ELF-1 (cell line): Measurements from ENCODE around the gene GAPVD1.
"Not testable (repeated sequence)": the region's sequence is repeated elsewhere in the genome, so short reads cannot be mapped to it uniquely, and the experiment has no call there.

ENCODE experiments used
- DNase-seq: peaks from one replicate; pipeline ENCODE4 v3.0.0-alpha.2; 2016; ENCODE audit warnings: low read depth, low spot score

Gene GAPVD1

DNA sequence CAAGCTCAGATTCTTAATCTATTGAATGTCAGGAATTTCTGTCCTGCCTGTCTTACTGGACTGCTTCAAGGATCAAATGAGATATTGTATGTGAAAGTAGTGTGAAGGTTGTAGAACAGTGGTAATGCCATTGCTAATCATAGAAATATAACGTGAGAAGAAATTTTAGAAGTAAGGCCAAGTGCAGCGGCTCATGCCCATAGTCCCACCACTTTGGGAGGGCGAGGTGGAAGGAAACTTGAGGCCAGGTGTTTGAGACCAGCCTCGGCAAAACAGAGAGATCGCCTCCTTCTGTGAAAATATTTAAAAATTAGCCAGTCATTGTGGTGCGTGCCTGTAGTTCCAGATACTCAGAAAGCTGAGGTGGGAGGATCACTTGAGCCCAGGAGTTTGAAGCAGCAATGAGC lies 15.4 kb upstream of the GAPVD1 start:
- DNase-seq, result no peak

- DNase-seq, result no peak
Measured at GRCh38 chr9:125254231-125254630, 7.4 kb upstream of the GAPVD1 start.

GRCh38 chr9:125255781-125256391 lies 5.7 kb upstream of the GAPVD1 start:
- no peak for DNase-seq

DNA sequence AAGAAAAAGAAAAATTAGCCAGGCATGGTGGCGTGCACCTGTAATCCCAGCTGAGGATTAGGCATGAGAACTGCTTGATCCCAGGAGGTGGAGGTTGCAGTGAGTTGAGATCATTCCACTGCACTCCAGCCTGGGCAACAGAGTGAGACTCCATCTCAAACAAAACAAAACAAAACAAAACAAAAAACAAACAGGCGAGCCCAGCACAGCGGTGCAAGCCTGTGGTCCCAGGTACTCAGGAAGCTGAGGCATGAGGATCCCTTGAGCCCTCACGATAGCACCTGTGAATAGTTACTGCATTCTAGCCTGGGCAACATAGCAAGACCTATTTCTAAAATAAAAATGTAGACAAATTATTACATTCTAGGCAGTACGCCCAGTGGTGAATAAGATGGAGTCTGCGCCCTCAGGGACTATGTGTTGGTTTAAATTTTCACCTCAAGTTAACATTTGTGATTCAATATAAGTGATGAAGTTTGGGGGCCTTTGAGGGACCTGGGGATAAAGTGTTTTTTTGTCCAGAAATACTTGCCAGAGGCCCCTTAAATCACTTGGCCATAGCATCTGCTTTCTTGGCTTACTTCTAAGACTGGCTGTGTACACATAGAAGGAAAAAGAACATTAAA lies 3.4 kb upstream of the GAPVD1 start:
- DNase-seq, result no peak

DNA sequence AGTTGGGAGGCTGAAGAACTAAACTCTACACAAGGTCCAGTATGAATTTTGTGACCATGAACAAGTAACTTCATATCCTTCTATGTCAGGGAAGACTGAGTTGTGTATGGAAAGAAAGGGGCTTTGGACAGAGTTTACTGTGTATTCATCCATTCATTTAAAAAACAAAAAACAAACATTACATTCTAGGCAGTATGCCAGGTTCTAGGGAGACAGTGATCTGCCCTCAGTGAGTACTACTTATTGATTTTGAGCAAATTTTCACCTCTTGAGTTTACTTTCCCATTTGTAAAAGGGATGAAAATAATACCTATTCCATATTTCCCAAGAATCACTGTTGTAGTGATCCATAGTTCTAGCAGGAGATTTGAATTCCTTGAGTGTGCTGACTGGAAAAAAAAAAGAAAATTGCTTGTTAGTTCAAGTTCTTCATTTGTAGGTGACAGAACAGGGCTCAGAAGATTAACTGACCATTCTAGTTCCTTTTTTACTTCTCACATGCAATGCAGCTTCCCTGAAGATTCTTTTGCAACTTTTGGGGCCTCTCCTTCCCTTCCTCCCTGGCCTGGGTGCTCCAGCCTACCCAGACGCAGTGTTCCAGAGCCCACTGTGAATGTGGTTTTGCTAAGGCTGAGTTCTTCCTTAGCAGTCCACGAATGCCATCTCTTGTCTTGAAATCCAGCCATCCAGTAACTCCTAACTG lies 2.6 kb upstream of the GAPVD1 start:
- no peak for DNase-seq

- DNase-seq, result no peak
Measured at GRCh38 chr9:125260561-125260960, 1.1 kb upstream of the GAPVD1 start.

DNA sequence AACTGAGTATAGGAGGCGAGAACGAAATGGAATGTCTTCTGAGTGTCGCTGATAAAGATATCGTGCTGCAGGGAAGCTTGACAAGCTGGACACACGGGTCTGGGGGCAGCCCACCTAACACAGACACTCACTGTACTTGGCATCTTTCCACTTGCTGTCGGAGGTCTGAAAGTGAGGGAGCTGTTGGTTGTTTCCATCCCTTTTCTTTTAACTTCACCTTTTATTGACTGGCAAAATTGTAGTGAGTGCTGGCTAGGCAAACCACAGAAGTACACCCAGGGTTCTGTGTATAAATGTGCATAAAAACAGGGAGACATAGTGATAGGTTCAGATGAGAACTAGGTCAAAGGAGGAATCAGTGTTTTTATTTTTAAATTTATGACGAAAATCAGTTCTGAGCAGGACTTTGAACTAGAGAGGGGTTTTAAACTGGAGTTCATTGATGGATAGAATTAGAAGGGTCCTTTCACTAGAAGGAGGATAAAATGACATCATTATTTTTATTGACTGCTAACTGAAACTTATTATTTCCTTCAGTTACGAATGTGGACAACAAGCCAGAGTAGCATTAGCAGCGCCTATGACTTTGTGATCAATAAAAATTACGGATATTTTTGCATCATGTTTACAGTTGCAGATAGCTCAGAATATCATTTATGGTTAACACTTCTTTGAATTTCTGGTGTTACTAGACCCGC lies 817 bp downstream of the GAPVD1 start:
- DNase-seq, result no peak

DNA sequence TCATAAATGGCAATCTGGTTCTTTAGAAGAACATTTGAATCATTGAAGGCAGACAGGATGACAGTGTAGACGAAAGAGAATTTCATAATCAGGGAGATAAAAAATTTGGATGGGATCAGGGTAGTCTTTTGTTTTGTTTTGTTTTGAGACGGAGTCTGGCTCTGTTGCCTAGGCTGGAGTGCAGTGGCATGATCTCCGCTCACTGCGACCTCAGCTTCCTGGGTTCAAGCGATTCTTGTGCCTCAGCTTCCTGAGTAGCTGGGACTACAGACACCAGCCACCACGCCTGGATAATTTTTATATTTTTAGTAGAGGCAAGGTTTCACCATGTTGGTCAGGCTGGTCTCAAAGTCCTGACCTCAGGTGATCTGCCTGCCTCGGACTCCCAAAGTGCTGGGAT lies 2.4 kb downstream of the GAPVD1 start:
- not testable (repeated sequence) for DNase-seq

DNA sequence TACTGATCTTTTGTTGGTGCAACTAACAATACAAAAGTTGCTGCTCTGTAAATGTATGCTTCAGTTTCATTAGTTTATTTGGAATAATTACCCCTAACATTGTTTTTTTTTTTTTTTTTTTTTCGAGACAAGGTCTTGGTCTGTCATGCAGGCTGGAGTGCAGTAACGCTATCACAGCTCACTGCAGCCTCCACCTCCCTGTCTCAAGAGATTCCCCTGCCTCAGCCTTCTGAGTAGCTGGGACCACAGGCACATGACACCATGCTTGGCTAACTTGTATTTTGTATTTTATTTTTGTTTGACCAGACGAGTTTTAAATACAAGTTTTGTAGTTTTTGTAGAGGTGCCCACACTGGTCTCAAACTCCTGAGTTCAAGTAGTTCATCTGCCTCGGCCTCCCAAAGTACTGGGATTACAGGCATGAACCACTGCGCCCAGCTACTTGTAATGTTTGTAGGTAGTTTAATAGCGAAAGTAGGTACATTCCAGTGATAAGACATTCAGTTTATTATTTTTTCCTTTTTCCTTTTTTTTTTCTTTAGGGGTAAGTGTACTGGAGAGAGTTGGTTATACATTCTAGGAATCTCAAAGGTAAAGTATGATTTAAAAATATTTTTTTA lies 6.9 kb downstream of the GAPVD1 start:
- DNase-seq, result no peak

GRCh38 chr9:125269014-125269397 lies 7.4 kb downstream of the GAPVD1 start:
- no peak for DNase-seq

DNA sequence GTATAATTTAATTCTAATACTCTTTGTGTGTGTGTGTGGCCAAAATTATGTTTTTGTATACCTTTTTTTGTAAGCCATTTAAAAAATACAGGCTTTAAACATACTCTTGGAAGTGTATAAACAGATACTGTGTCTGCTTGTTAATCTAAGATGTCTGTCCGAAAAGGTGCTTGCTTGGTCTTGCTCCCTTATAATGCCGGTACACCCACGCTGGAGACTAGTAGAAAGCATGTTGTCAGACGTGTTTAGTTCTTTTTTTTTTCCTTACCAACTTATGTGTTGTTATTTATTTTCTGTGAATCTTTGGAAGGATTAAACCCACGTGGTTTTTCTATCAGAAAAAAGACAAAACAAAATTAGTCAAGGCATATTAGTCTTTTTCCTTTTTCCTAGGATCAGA lies 9.5 kb downstream of the GAPVD1 start:
- no peak for DNase-seq

- DNase-seq, result peak; percentile 11
Measured at GRCh38 chr9:125272697-125273096, 11.1 kb downstream of the GAPVD1 start.

DNA sequence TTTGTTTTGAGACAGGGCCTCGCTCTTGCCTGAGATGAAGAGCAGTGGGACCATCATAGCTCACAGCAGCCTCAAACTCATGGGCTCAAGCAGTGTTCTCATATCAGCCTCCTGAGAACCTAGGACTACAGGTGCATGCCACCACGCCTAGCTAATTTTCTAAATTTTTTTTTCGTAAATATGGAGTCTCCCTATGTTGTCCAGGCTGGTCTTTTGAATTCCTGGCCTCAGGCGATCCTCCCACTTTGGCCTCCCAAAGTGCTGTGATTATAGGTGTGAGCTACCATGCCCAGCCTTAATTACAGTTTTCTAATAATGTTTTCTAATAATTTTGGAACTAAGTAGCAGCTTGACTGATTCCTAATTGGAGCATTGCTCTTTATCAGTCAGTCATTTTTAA lies 15.1 kb downstream of the GAPVD1 start:
- no peak for DNase-seq

GRCh38 chr9:125277411-125277810 lies 15.8 kb downstream of the GAPVD1 start:
- DNase-seq, result no peak

DNA sequence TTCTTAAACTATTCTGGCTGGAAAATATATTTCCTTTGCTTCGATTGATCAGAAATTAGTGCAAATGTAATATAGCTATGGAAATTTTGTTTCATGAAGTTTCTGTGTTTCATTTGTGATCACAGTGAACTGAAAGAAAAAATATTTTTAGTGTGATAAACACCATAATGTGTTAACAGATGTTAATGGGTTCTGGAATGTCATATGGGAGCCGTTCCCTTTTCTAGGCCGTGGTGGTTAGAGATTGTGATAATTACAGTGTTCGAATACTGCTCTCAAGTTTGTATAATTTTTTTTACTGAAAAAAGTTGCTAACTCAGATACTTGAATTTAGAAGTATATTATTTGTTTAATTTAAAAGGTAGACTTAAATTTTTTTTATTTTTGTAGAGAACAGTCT lies 19.3 kb downstream of the GAPVD1 start:
- no peak for DNase-seq

DNA sequence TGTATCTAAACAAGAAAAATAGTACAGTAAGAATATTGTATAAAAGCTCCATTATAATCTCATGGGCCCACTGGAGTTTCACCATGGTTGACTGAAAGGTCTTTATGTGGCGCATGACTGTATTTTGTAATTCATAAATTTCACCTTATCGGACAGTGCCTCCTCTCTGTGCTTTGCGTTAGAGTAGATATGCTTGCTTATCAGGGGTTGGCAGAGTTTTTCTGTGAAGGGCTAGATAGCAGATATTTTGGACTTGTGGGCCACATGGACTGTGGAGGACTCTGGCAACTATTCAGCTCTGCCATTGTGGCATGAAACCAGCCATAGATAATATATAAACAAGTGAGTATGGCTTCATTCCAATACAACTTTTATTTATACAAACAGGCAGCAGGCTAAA lies 23.2 kb downstream of the GAPVD1 start:
- no peak for DNase-seq

DNA sequence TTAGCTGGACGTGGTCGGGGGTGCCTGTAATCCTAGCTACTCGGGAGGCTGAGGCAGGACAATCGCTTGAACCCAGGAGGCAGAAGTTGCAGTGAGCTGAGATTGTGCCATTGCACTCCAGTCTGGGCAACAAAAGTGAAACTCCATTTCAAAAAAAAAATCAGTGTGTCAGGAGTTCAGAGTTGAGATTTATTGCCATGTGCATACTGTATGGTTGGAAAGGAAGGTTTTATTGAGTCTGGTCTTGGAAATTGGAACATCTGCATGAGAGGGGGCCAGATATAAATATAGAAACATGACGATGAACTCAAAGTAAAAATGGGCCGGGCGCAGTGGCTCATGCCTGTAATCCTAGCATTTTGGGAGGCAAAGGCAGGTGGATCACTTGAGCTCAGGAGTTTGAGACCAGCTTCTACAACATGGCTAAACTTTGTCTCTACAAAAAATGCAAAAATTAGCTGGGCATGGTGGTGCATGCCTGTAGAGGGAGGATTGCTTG lies 25.4 kb downstream of the GAPVD1 start:
- not testable (repeated sequence) for DNase-seq

DNA sequence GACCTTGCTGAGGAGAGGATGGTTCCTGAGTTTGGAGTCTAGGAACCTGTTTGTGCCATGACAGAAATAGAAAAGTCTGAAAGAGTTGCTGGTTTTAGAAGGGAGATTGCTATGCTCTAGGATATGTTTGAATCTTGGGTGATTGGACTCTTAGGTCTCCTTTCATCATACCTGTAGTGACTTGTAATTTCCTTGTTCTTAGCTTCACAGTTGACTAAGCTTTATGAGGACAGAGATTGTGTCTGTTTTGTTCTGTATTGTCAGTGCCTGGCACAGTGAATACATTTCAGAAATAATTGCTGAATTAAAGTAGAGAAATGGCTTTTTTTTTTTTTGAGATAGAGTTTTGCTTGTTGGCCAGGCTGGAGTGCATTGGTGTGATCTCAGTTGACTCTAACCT lies 31.5 kb downstream of the GAPVD1 start:
- DNase-seq, result no peak

GRCh38 chr9:125295657-125296056 lies 34.0 kb downstream of the GAPVD1 start:
- no peak for DNase-seq

DNA sequence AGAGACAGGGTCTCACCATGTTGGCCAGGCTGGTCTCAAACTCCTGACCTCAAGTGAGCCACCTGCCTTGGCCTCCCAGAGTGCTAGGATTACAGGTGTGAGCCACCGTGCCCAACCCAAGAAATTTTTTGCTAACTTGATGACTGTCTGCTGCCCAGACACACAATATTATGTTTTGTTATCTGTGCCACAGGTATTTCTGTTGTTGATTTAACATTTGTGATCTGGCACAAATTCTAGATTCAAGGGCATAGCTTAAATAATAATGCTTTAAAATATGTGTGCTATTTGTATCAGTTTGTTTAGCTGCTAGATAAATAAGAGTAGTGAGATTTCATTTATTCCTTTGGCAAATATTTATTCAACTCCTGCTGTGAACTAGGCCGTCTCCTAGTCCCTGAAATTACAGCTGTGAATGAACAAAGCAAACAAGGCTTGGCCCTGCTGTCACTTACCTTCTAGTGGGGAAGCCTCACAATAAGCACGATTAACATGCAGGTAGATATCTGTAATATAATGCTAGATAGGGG lies 35.3 kb downstream of the GAPVD1 start:
- no peak for DNase-seq

DNA sequence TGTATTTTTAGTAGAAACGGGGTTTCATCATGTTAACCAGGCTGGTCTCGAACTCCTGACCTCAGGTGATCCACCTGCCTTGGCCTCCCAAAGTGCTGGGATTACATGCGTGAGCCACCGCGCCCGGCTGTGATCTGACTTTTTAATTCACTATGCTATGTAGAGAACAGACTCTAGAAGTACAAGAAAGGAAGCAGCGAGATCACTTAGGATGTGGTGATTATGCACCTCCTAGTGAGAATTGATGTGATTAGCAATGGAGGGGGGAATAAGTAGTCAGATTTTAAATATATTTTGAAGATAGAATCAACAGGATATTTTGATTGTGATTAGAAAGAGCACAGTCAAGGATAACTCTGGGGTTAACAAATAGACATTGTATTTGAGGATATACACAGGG lies 36.3 kb downstream of the GAPVD1 start:
- DNase-seq, result no peak

- no peak for DNase-seq
Measured at GRCh38 chr9:125302241-125302640, 40.6 kb downstream of the GAPVD1 start.
